HEK293 (cell line): ENCODE data around the gene ZNF442.

ENCODE experiments used
- AEBP2 ChIP-seq: fragments of 450-650 bp; formaldehyde crosslinking; IDR thresholded peaks from 2 replicates; pipeline ENCODE4 v1.5.1; 2016; ENCODE audit warnings: missing biosample characterization, missing genetic modification characterization, borderline replicate concordance
- HOXD13 ChIP-seq: sonication (generic); formaldehyde crosslinking; IDR thresholded peaks from 2 replicates; pipeline ENCODE4 v1.8.0; 2022; ENCODE audit warnings: missing genetic modification reagents, borderline replicate concordance
- OSR2 ChIP-seq: fragments of 450-650 bp; formaldehyde crosslinking; IDR thresholded peaks from 2 replicates; pipeline ENCODE4 v1.5.1; 2016; ENCODE audit warnings: missing biosample characterization, missing genetic modification characterization
- PRDM6 ChIP-seq: fragments of 450-650 bp; formaldehyde crosslinking; IDR thresholded peaks from 2 replicates; pipeline ENCODE4 v1.5.1; 2017; ENCODE audit warnings: missing biosample characterization, missing genetic modification characterization
- RBAK ChIP-seq: fragments of 450-650 bp; formaldehyde crosslinking; IDR thresholded peaks from 2 replicates; pipeline ENCODE4 v1.5.1; 2016; ENCODE audit warnings: missing biosample characterization, missing genetic modification characterization
- SALL2 ChIP-seq: fragments of 450-650 bp; formaldehyde crosslinking; IDR thresholded peaks from 2 replicates; pipeline ENCODE4 v1.5.0; 2017; ENCODE audit warnings: missing biosample characterization, mild to moderate bottlenecking, missing genetic modification characterization, borderline replicate concordance
- ZBTB1 ChIP-seq: fragments of 450-650 bp; formaldehyde crosslinking; IDR thresholded peaks from 2 replicates; pipeline ENCODE4 v1.5.1; 2016; ENCODE audit warnings: missing biosample characterization, missing genetic modification characterization
- ZBTB49 ChIP-seq: fragments of 450-650 bp; formaldehyde crosslinking; IDR thresholded peaks from 2 replicates; pipeline ENCODE4 v1.5.1; 2016; ENCODE audit warnings: missing biosample characterization, missing genetic modification characterization, low read depth
- ZBTB6 ChIP-seq: fragments of 450-650 bp; formaldehyde crosslinking; IDR thresholded peaks from 2 replicates; pipeline ENCODE4 v1.5.1; 2017; ENCODE audit warnings: missing biosample characterization, missing genetic modification characterization
- ZBTB7A ChIP-seq: fragments of 450-650 bp; formaldehyde crosslinking; IDR thresholded peaks from 2 replicates; pipeline ENCODE4 v1.5.1; 2016; ENCODE audit warnings: low read depth, missing biosample characterization, missing genetic modification characterization
- ZBTB8A ChIP-seq: fragments of 450-650 bp; formaldehyde crosslinking; IDR thresholded peaks from 2 replicates; pipeline ENCODE4 v1.5.1; 2016; ENCODE audit warnings: missing biosample characterization, missing genetic modification characterization
- ZFHX2 ChIP-seq: fragments of 450-650 bp; formaldehyde crosslinking; conservative IDR thresholded peaks from 2 replicates; pipeline ENCODE4 v1.5.1; 2016; ENCODE audit warnings: missing biosample characterization, missing genetic modification characterization
- ZNF202 ChIP-seq: fragments of 450-650 bp; formaldehyde crosslinking; IDR thresholded peaks from 2 replicates; pipeline ENCODE4 v1.5.1; 2016; ENCODE audit warnings: missing biosample characterization, missing genetic modification characterization, borderline replicate concordance
- ZNF23 ChIP-seq: fragments of 450-650 bp; formaldehyde crosslinking; IDR thresholded peaks from 2 replicates; pipeline ENCODE4 v1.5.1; 2016; ENCODE audit warnings: missing biosample characterization, missing genetic modification characterization, borderline replicate concordance
- ZNF24 ChIP-seq: fragments of 450-650 bp; formaldehyde crosslinking; IDR thresholded peaks from 2 replicates; pipeline ENCODE4 v1.5.1; 2016; ENCODE audit warnings: missing biosample characterization, missing genetic modification characterization
- ZNF366 ChIP-seq: fragments of 450-650 bp; formaldehyde crosslinking; conservative IDR thresholded peaks from 2 replicates; pipeline ENCODE4 v1.5.1; 2016; ENCODE audit warnings: missing biosample characterization, missing genetic modification characterization
- ZNF423 ChIP-seq: fragments of 450-650 bp; formaldehyde crosslinking; IDR thresholded peaks from 2 replicates; pipeline ENCODE4 v1.5.1; 2016; ENCODE audit warnings: missing biosample characterization, missing genetic modification characterization
- ZNF433 ChIP-seq: fragments of 450-650 bp; formaldehyde crosslinking; IDR thresholded peaks from 2 replicates; pipeline ENCODE4 v1.5.1; 2016; ENCODE audit warnings: missing biosample characterization, missing genetic modification characterization, low read depth
- ZNF449 ChIP-seq: fragments of 450-650 bp; formaldehyde crosslinking; IDR thresholded peaks from 2 replicates; pipeline ENCODE4 v1.5.1; 2017; ENCODE audit warnings: missing biosample characterization, mild to moderate bottlenecking, missing genetic modification characterization, moderate library complexity
- ZNF473 ChIP-seq: fragments of 450-650 bp; formaldehyde crosslinking; IDR thresholded peaks from 2 replicates; pipeline ENCODE4 v1.5.1; 2017; ENCODE audit warnings: missing biosample characterization, missing genetic modification characterization
- ZNF514 ChIP-seq: fragments of 450-650 bp; formaldehyde crosslinking; IDR thresholded peaks from 2 replicates; pipeline ENCODE4 v1.5.1; 2016; ENCODE audit warnings: missing biosample characterization, missing genetic modification characterization
- ZNF558 ChIP-seq: fragments of 450-650 bp; formaldehyde crosslinking; IDR thresholded peaks from 2 replicates; pipeline ENCODE4 v1.5.1; 2016; ENCODE audit warnings: missing biosample characterization, missing genetic modification characterization
- ZNF585B ChIP-seq: fragments of 450-650 bp; formaldehyde crosslinking; IDR thresholded peaks from 2 replicates; pipeline ENCODE4 v1.5.1; 2016; ENCODE audit warnings: missing biosample characterization, missing genetic modification characterization
- ZNF623 ChIP-seq: fragments of 450-650 bp; formaldehyde crosslinking; IDR thresholded peaks from 2 replicates; pipeline ENCODE4 v1.5.1; 2016; ENCODE audit warnings: missing biosample characterization, missing genetic modification characterization
- ZNF704 ChIP-seq: fragments of 450-650 bp; formaldehyde crosslinking; IDR thresholded peaks from 2 replicates; pipeline ENCODE4 v1.5.1; 2016; ENCODE audit warnings: missing biosample characterization, missing genetic modification characterization
- ZSCAN18 ChIP-seq: fragments of 450-650 bp; formaldehyde crosslinking; IDR thresholded peaks from 2 replicates; pipeline ENCODE4 v1.5.1; 2016; ENCODE audit warnings: missing biosample characterization, missing genetic modification characterization

Gene ZNF442

GRCh38 chr19:12400633-12401502, 35.4 kb upstream of the ZNF442 start, which contains the start of gene ZNF799 (continued):
- TF ChIP-seq ZNF514 (tag by site-specific recombination), result no peak
- no peak for TF ChIP-seq ZNF423 (tag by site-specific recombination)
- TF ChIP-seq ZNF473, result no peak
- no peak for TF ChIP-seq ZBTB49 (tag by site-specific recombination)
- no peak for TF ChIP-seq ZSCAN18 (tag by site-specific recombination)
- TF ChIP-seq ZFHX2 (tag by site-specific recombination), result peak; percentile 66
- no peak for TF ChIP-seq ZNF202 (tag by site-specific recombination)
- no peak for TF ChIP-seq SALL2 (tag by site-specific recombination)
- TF ChIP-seq ZBTB1 (tag by site-specific recombination), result no peak
- TF ChIP-seq ZBTB7A, result no peak
- no peak for TF ChIP-seq ZBTB6
- no peak for TF ChIP-seq HOXD13 (CRISPR knock-in tag)
- TF ChIP-seq AEBP2 (tag by site-specific recombination), result no peak
- peak; percentile 73 for TF ChIP-seq ZNF366 (tag by site-specific recombination)
- TF ChIP-seq ZNF24 (tag by site-specific recombination), result no peak
- no peak for TF ChIP-seq OSR2
- no peak for TF ChIP-seq ZNF585B (tag by site-specific recombination)
- TF ChIP-seq ZNF623 (tag by site-specific recombination), result no peak
- TF ChIP-seq PRDM6 (tag by site-specific recombination), result no peak
- no peak for TF ChIP-seq ZNF433 (tag by site-specific recombination)
- TF ChIP-seq RBAK (tag by site-specific recombination), result no peak
- no peak for TF ChIP-seq ZNF704
- TF ChIP-seq ZNF449 (tag by site-specific recombination), result no peak; the same call in 1 of the 2 replicates
- TF ChIP-seq ZNF23 (tag by site-specific recombination), result no peak
- 0 out of 2 replicates have a peak, but pooled peaks have one; percentile 60 for TF ChIP-seq ZBTB8A (tag by site-specific recombination)
- no peak; the same call in 1 of the 2 replicates for TF ChIP-seq ZNF558 (tag by site-specific recombination)
